HG03066 (cell line): ENCODE results near the gene TAS1R2.

ENCODE experiments used
- ATAC-seq: cut with Tn5 transposase; IDR thresholded peaks from one replicate; pipeline ENCODE4 v1.9.1; 2021; ENCODE audit warnings: low read depth; ENCODE audit not compliant: unreplicated experiment

Gene TAS1R2

DNA sequence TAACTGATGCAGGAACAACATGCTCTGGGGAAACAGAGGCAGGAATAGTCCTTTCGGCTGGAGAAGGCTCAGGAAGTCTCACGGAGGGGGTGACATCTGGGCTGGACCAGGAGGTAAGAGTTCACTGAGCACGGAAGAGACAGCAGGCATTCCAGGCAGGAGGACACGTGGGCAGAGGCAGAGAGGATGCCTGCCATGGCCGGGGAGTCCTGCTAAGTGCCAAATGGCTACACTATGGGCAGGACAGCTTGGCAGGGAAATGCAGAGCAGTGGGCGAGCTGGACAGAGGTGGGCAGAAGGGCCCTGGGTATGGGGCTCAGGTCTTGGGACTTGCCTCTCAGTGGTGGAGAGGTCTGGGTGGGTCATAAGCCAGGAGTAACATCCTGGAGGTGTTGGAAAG, 25.3 kb upstream of the TAS1R2 start:
- ATAC-seq = no peak

DNA sequence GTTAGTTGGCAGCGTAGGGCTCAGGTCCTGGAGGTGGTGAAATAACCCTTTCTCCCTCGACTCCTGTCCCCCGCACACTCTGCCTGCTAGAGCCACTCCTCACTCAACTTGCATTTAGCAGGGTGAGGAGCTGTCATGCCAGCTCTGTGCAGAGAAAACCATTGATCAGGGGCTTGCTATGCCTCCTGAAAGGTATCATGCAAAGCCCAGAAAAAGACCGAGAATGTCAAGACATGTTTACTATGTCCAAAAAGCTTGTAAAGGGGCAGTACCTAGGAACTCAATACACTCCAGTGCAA, 24.9 kb upstream of the TAS1R2 start:
- no peak for ATAC-seq

DNA sequence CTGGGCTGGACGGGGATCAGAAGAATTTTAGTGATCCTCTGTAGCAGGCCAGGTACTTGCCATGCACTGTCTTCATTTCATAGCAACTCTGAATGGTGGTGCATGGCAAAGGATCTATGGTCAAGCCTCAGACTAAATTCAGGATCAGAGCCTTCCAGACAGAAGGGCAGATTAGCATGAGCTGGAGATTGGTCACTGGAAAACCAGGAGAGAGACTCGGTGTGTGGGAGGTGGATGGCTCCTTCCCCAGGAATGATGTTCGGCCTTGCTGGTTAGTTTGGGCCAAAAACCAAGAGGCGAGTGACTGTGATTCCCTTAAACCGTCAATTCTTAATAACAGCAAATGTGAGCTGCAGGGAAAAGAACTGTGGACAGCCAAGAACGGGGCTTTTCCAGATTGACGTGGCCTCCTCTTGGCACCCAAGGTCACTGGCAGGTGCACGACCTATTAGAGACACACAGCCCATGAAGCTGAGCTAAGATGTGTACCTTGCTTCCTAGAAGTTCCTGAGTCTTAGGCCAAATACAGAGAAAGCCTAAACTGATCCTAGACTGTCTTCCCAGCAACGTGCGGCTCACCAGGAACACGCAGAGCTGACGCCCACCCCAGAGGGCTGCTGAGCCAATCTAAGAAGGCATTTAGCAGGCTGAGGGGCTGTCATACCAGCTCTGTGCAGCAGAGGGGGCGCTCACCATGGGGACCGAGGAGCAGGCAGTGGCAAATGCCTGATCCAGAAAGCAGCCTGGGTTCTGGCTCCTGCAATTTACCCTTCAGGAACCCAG, 24.4 kb upstream of the TAS1R2 start:
- ATAC-seq = no peak

DNA sequence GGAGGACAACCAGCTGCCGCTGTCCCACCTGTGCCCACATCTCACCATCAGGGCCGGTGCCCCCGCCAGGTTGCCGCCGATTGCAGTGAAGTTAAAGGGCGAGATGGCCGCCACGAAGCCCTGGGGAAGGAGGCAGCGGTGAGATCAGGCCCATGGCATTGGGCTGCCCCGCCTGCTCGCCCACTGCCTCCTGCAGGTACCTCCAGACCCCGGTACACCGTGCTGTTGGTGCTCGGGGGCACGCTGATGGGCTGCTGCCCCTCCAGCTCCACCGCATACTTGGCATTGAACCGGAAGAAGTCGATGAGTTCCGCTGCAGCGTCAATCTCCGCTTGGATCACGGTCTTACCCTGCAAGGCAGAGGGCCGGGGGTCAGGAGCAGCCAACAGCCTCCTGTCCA, 23.6 kb upstream of the TAS1R2 start:
- no peak for ATAC-seq

DNA sequence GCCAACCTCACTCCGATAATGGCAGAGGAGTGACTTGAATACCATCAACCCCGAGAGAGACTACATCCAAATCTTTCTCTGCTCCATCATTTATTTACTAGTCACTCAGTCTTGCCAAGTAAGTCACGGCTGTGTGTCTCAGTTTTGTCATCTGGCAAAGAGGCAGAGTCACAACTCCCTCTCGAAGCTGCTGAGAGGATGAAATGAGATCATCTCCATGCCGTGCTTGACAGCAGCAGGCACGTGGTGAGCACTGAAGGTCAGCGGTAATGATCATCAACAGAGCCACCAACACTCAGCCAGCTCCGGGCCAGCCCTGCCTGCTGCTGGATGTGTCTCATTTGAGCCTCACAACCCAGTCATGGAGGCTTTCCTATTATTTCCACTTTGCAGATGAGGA, 23.0 kb upstream of the TAS1R2 start:
- ATAC-seq = no peak

DNA sequence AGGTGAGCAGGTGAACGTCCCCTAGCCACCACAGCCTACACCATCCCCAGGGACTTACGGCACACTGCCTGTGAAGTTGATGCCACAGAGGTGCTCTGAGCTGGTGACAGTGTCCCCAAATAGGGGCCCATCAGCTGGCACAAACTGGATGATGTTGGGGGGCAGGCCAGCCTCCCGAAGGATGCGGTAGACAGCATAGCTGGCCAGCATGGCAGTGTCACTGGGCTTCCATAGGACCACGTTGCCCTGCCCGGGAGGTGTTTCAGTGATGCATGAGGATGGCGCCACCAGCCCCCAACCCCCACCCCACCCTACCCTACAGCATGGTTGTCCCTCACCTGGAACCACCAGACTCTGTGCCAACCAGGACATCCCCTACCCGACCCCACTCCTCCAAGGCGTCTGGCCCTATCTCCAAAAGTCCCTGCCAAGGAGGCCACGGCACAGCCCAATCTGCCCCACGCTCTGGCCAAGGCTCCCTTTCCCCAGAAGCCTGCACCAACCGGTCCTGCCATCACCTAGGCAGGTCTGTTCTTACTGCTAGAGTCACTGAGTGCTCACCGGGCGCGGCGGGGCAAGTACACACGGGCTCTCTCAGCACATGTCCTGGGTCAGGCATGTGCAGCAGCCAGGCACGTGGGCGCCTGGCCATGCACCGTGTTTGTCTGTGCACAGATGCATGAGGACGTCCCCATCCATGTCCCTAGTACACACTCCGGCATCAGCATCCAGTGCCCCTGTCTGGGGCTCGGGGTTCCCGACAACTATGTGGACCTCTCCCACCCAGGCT, 22.4 kb upstream of the TAS1R2 start:
- ATAC-seq = no peak

DNA sequence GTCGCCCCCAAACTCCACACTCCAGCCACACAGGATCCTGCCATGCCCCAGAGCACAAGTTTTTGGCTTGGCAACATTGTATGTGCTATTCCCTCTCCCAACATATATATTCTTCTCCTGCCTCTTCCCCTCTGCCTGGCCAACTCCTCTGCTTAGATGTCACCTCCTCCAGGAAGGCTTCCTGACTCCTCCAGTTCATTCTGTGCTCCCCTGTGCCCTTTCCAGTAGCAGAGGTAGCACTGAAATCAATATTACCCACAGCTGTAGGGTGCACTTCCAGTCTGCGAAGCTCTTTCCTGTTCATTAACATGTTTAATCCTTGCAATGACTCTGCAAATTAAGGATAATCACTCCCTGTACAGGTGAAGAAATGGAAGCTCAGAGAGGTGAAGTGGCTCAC, 21.7 kb upstream of the TAS1R2 start:
- no peak for ATAC-seq

DNA sequence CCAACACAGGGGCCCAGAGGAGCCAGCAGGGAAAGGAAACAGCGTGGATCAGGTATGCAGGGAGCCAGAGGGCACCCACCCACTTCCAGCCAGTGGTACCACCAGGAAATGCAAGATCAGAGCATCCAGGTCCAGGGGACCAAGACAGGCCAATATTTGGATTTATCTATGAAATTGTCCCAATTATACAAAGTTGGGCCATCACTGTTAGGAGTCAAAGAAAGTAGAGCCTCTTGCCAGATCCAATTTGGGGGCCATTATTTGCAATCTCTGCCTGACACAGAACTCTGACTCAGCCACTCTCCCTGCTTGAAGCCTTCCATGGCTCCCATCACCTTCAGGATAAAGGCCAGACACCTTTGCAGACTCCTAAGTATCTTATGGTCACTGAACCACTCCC, 21.1 kb upstream of the TAS1R2 start:
- no peak for ATAC-seq

DNA sequence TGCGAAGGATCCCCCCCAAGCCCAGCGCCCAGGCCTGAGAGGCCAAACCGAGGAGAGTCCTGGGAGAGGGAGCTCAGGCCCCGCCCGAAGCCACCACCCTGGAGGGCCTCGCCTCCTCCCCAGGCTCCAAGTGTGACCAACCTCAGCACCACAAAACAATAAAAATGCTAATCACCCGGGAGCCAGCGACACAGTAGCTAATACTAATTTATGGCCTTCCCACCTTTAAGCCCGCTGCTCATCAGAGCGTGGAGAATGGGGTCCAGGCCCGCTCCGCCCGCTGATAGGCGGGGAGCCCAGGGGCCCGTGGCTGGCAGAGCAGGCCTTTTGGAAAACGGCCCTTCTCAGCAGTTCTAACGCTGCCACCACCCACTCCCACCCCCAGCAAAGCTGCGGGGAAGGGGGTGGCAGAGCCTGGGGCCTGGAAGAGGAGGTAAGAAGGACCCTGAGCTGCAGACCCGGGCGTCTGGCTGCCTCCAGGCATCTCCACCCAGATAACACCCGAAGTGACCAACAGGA, 20.4 kb upstream of the TAS1R2 start:
- no peak for ATAC-seq

DNA sequence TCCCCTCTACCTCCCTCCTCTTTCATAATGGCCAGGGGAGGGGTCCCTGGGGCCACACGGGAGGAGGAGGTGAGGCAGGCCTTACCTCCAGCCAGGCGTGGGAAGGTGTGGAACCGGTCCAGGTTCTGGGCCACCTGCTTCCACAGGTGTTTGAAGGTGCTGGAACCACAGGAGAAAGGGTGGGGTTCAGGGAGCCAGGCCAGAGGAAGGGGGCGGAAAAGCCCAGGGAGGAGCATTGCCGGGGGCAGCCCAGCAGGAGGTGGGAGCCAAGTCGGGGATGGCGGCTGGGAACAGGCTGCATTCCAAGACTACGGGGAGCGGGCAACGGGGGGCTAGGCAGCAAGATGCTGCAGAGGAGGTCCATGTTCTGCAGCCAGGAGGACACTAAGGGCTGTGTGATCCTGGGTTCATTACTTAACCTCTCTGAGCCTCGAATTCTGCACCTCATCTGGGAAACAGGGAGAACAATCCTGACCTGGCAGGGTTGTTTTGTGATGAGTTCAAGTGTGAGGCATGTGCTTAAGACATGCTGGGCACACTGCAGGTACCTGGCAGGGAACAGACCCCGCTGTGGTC, 19.8 kb upstream of the TAS1R2 start:
- no peak for ATAC-seq

DNA sequence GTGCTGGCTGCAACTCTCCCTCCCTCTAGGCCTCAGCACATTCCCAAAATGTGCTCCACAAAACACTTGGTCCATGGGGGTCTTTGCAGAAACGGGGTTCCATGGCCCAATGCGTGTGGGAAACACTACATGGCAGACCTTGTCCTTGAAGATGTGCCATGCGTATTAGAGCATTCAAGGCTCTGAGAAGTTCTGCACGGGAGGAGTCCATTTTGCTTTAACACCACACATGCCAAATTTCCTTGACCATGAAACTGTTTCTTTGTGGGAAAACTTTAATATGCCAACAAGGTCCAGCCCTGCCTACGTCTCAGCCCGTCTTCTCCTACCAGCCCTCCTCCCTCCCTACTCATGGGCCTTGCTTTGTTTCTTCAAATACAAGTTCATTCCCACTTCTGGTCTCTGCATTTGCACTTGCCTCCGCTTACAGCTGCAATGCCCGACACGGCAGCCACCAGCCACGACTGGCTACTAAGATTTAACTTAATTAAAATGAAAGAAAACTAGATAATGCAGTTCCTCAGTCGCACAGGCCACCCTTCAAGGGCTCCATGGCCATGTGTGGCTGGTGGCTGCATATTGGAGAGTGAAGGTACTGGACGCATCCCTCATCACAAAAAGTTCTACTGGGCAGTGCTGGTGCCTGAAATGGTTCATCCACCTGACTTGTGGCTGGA, 19.2 kb upstream of the TAS1R2 start:
- no peak for ATAC-seq

DNA sequence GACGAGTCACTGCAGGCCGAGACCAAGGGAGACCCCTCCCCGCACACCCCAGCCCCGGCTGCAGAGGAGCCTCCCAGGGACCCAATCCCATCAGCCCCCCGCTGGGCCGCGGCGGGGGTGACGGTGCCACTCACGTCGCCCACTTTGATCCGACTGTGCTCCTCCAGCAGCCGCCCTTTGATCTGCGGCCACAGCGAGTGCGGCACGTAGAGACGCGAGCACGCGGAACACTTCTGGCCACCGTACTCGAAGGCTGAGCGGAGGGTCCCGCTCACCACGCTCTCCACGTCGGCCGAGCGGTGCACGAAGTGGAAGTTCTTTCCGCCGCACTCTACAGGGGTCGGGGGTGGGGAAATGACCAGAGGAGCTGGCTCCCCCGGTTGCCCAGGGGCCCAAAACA, 17.8 kb upstream of the TAS1R2 start:
- no peak for ATAC-seq

DNA sequence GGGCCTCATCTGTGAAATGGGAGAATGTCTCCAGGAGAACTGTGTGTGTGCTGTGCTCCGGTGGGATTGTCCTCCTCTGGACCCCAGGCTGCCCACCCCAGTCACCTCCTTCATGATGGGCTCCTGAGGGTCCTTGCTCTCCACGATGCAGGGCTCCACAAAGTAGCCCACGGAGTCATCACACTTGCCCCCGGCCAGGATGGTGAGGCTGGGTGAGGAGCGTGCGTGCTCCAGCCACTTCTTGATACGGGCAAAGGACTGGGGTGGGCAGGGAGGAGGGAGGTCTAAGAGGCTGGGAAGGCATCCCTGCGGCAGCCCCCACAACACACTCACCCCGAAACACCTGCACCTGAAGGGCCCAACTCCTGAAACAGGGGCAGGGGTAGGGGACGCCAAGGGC, 16.8 kb upstream of the TAS1R2 start:
- ATAC-seq = no peak

DNA sequence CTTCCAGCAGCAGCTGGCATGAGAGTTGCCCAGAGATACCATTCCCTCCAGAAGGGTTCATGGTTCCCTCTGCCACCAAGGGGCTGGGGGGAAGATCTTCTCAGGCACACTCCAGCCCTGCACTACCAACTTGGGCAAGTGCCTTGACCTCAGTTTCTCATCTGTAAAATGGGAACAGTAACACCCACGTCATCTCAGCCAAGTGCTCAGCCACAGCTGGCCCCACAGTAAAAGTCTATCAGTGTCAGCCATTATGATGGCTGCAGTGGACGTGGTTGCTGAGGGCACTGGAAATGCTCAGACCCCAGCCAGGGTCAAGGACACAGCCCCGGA, 16.3 kb upstream of the TAS1R2 start:
- ATAC-seq = no peak

DNA sequence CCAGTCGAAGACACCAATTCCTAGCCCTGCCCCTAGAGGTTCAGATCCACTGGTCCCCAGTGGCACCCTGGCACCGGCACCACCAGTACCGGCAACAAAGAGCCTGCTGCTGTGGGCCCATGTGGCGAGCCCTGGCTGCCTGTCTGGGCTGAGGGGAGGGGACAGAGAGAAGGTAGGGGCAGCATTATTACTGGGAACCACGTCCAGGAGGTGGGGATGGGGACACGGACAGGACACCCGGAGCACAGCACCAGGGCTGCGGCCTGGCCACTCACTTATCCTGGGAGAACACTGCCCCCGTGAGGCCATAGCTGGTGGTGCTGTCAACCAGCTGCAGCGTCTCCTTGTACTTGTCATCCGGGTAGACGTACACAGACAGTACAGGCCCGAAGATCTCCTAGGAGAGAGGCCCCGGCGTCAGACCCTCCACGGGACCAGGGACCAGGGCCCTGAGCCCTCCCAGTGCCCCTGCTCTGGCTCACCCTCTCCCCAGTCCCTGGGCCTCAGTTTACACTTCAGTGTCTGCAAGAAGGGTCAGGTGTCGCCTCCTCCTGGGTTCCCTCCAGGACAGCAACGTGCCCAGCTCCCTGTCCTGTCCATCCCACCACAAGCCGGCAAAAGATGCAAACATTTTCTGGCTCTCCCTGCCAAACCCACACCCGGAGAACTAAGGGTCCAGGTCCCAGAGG, 15.8 kb upstream of the TAS1R2 start:
- ATAC-seq = no peak

DNA sequence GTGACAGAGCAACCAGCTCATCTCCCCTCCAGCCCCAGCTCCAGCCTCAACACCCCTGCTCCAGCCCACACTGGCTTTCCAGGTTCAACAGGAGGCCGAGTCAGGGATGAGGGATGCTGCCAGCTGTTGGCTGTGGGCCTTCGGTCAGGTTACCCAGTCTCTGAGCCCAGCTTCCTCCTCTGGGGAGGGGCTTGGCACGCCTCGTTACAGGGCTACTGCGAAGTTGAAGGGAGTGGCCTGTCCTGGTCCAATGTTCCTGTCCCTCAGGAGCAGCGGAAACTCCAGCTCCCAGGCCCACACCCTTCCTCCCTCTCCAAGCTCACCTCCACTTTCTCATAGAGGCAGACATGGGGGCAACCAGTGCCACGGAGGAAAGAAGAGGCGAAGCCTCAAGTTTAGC, 15.1 kb upstream of the TAS1R2 start:
- no peak for ATAC-seq

DNA sequence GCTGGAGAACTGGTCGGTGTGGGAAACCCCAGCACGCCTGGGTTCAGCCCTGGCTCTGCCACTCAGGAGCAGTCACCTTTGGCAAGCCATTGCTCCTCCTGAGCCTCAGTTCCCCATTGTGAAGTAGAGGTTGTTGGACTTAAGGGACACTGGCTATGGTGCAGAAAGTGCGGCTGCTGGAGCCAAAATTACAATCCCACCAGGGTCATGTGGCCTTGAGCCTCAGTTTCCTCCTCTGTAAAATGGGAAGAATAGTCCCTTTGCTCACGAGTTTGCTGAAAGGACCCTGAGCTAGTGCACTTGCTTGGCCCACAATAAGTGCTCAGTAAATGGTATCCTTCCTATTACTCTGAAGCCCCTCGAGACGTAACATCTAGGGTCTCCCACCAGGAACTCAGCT, 14.6 kb upstream of the TAS1R2 start:
- ATAC-seq = no peak

DNA sequence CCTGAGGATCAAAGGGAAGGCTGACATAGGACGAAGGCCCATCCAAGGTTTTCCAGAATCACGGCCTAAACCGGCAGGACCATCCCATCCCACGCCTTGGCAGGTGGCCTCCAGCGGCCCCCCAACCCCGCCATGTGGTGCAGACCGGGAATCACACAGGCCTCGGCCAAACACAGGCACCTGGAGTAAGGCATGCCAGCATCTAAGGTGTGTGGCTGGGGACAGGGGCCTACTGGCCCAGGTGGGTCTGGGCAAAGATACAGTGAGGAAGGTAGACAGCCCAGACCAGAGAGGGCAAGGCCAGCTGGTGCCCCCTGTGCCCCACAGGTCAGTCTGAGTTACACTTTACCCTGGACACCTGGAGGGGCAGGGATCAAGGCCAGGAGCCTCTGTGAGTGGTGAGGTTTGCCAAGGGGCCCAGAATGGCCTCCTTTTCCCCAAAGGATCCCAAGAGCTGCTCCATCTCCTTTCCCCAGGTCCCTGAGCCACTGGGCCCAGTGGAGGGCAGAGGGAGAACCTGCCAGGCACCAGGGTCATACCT, 12.7 kb upstream of the TAS1R2 start:
- ATAC-seq = no peak

DNA sequence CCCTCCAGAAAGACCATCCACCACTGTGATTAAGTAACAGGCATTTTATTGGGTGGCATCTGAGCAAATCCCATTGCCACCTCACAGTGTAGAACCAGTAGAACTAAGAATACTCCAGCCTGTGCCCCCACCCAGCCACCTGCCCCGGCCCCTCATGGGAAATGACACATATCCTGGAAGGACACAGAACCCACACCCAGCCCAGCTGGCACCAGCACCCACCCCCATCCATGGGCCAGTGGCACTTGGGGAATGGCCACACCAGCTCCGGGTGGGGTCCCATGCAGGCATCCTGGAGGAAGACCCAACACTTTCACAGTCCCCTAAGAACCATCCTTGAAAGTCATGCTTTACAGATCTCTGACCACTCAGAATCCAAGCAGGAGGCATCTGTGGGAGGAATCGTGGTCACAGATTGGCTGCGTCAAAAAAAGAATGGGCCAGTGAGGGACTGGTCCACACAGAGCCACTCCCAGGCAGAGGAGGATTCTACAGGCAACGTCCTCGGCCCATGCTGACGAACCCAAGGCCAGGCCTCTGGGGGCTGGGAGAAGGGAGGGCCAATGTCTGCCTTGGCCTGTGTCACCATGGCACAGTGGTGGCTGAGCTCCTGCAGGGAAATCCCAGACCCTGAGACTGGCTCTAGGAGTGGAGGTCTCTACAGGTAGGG, 12.1 kb upstream of the TAS1R2 start:
- ATAC-seq = no peak

DNA sequence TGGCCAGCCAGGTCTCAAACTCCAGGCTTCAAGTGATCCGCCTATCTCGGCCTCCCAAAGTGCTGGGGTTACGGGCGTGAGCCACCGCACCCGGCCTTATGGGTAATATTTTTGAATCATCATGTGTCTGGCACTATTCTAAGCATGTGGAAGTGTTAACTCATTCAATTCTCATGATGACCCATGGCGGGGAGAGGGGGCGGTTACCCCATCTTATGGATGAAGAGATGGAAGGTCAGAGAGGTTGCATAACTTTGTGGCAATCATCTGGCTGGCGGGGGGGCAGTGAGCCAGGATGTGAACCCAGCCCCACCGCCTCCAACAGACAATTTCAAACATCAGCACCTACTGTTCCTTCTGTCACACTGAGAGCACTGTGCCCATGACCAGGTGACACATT, 11.5 kb upstream of the TAS1R2 start:
- ATAC-seq = no peak
